ENCODE results near the gene AQP10. TPM values are rescaled to one million over a fixed set of nuclear protein-coding genes. Genes with fewer than 3 reads are reported as not detected.
A peak's percentile ranks its signal among the peaks of the same experiment; 100 is the strongest.

Gene AQP10
- total RNA-seq, 4 donors from 2014 or later, result 0.26 TPM; not detected in 3

DNA sequence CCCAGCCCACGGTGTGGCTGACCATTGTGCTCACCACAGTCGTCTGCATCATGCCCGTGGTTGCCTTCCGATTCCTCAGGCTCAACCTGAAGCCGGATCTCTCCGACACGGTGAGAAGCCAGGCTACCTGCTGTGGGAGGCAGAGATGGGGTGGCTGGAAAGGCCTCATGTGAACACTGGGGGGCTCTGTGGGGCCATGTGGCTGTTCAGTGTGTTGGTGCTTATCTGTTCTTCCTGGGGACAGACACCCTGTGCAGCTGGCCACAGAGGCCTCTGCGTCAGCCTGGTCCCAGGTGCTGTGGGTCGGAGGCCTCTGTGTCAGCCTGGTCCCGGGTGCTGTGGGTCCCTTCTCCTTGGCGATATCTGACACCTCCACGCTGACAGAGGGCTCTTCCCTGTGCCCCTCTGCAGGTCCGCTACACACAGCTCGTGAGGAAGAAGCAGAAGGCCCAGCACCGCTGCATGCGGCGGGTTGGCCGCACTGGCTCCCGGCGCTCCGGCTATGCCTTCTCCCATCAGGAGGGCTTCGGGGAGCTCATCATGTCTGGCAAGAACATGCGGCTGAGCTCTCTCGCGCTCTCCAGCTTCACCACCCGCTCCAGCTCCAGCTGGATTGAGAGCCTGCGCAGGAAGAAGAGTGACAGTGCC is 27.7 kb downstream of the AQP10 start:
- 90% methylated on average over 2 of the region's 27 CpGs for WGBS
- TF ChIP-seq, protein P1, sequence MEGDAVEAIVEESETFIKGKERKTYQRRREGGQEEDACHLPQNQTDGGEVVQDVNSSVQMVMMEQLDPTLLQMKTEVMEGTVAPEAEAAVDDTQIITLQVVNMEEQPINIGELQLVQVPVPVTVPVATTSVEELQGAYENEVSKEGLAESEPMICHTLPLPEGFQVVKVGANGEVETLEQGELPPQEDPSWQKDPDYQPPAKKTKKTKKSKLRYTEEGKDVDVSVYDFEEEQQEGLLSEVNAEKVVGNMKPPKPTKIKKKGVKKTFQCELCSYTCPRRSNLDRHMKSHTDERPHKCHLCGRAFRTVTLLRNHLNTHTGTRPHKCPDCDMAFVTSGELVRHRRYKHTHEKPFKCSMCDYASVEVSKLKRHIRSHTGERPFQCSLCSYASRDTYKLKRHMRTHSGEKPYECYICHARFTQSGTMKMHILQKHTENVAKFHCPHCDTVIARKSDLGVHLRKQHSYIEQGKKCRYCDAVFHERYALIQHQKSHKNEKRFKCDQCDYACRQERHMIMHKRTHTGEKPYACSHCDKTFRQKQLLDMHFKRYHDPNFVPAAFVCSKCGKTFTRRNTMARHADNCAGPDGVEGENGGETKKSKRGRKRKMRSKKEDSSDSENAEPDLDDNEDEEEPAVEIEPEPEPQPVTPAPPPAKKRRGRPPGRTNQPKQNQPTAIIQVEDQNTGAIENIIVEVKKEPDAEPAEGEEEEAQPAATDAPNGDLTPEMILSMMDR (IDR thresholded peaks at IDR 0.05), result no peak
- TF ChIP-seq POLR2A (IDR thresholded peaks at IDR 0.05), result no peak
- TF ChIP-seq EP300 (IDR thresholded peaks at IDR 0.05), result no peak
- TF ChIP-seq POLR2AphosphoS5 (IDR thresholded peaks at IDR 0.05), result no peak
- H3K36me3 ChIP-seq, result peaks cover 54% of the 10 kb centered on the region
- DNase-seq (ENCODE audit: low spot score in 2 of 2), result no peak
- H3K9me3 ChIP-seq, result no peaks in the 10 kb centered on the region
- H3K4me3 ChIP-seq, result no peak overlapping the region
- no peaks in the 10 kb centered on the region for H3K27me3 ChIP-seq
- peaks cover 17% of the 10 kb centered on the region for H3K4me1 ChIP-seq
- no peak overlapping the region for H3K27ac ChIP-seq

DNA sequence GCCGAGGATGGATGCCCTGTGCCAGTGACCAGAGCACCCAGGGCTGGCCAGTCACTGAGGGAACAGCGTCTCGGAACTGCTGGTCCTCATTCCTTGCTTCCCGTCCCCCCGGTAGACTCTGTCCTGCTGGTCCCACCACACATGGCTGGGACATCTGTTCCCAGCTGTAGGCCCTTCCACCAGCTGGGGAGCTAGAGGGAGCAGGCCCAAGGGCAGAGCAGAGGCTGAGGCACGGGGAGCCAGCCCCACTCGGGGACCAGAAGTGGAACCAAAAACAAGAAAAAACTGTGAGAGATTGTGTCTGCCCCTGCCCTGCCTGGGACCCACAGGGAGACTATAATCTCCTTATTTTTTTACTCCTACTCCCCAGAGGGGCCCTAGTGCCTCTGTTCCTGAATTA is 28.2 kb downstream of the AQP10 start:
- H3K4me3 ChIP-seq, result no peak overlapping the region
- H3K27me3 ChIP-seq, result no peaks in the 10 kb centered on the region
- TF ChIP-seq EP300 (IDR thresholded peaks at IDR 0.05), result no peak
- no peak for TF ChIP-seq POLR2AphosphoS5 (IDR thresholded peaks at IDR 0.05)
- no peaks in the 10 kb centered on the region for H3K9me3 ChIP-seq
- DNase-seq (ENCODE audit: low spot score in 2 of 2), result no peak
- peaks cover 48% of the 10 kb centered on the region for H3K36me3 ChIP-seq
- no peak overlapping the region for H3K27ac ChIP-seq
- H3K4me1 ChIP-seq, result peaks cover 22% of the 10 kb centered on the region
- WGBS, result 81% methylated on average over 5 of the region's 7 CpGs

DNA sequence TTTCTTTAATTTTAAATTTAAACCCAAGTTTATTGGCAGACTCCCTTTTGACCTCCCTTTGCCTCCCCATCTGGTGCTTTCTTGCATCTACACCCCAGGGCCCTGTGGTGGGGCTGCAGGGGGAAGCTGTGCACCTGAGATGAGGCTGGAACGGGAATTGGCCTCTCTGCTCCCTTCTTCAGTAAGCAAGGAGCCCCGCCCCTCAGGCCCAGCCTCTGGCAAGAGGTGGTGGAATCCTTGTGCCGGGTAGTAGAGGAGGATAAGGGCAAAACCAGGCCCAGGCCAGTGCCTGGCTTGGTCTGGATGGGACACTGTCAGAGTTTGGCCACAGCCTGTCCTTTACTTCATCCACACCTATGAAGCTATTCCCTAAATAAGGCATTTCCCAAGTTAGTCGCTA is 29.5 kb downstream of the AQP10 start:
- peaks cover 22% of the 10 kb centered on the region for H3K4me1 ChIP-seq
- H3K27ac ChIP-seq, result no peak overlapping the region
- no peak overlapping the region for H3K4me3 ChIP-seq
- no peaks in the 10 kb centered on the region for H3K9me3 ChIP-seq
- no peaks in the 10 kb centered on the region for H3K27me3 ChIP-seq
- 71% methylated on average over 2 of the region's 4 CpGs for WGBS
- DNase-seq (ENCODE audit: low spot score in 2 of 2), result no peak
- H3K36me3 ChIP-seq, result peaks cover 36% of the 10 kb centered on the region
- TF ChIP-seq POLR2AphosphoS5 (IDR thresholded peaks at IDR 0.05), result no peak
- no peak for TF ChIP-seq POLR2A (IDR thresholded peaks at IDR 0.05)
- TF ChIP-seq EP300 (IDR thresholded peaks at IDR 0.05), result no peak

DNA sequence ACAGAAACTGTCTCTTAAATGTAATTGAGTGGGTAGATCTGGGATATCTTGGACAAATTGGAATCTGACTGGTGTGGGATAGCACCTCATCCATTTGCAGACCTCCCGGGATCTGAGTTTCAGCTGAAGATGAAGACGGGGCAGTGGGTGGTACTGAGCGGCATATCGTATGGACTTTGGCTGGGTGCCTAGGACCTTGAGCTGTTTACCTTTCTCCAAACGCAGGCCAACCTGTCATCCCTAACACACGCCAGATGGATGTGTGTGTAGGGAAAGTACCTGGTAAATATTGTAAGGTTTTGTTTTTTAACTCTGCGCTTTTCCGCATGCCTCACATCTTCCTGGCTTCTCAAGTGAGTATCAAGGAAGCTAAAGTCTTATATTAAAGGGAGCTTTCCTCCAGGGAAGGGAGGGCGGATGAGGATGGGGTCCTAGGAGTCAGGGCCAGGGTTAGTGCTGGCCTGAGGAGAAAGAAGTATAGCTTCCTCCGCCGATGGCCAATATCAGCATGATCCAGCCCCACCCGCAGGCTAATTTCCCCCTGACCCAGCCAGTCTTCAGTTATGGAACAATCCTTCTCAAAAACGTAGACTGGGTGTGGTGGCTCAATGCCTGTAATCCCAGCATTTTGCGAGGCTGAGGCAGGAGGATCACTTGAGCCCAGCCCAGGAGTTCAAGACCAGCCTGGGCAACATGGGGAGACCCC is 30.6 kb downstream of the AQP10 start:
- H3K27me3 ChIP-seq, result no peaks in the 10 kb centered on the region
- 78% methylated on average over 14 of the region's 14 CpGs for WGBS
- H3K36me3 ChIP-seq, result peaks cover 24% of the 10 kb centered on the region
- no peaks in the 10 kb centered on the region for H3K9me3 ChIP-seq
- H3K27ac ChIP-seq, result no peak overlapping the region
- no peak overlapping the region for H3K4me3 ChIP-seq
- DNase-seq (ENCODE audit: low spot score in 2 of 2), result no peak
- H3K4me1 ChIP-seq, result peaks cover 34% of the 10 kb centered on the region
- TF ChIP-seq POLR2AphosphoS5 (IDR thresholded peaks at IDR 0.05) (no peak), POLR2A (IDR thresholded peaks at IDR 0.05) (no peak), EP300 (IDR thresholded peaks at IDR 0.05) (no peak)
- TF ChIP-seq, protein P1 (IDR thresholded peaks at IDR 0.05), result no peak

DNA sequence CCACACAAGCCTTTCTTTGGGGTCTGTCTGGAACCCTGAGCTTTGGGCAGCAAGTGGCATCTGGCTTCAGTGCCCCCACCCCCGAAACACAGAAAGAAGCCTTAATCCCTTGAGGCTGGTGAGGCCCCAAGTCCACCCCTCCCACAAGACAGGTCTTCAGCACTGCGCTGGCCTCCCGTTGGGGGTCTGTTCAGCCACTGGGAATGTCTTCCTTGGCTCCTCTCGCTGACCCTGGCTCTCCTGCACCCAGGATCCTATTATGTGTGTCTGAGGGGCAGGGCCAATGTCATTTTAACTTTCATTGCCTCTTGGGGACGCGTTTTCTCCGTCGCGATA is 31.3 kb downstream of the AQP10 start:
- H3K4me3 ChIP-seq, result peak overlapping the region; percentile 47
- no peaks in the 10 kb centered on the region for H3K9me3 ChIP-seq
- 20% methylated on average over 9 of the region's 9 CpGs for WGBS
- peaks cover 17% of the 10 kb centered on the region for H3K36me3 ChIP-seq
- H3K27me3 ChIP-seq, result no peaks in the 10 kb centered on the region
- no peak for TF ChIP-seq POLR2A (IDR thresholded peaks at IDR 0.05)
- no peak for TF ChIP-seq EP300 (IDR thresholded peaks at IDR 0.05)
- TF ChIP-seq, protein P1 (IDR thresholded peaks at IDR 0.05), result no peak
- no peak for TF ChIP-seq POLR2AphosphoS5 (IDR thresholded peaks at IDR 0.05)
- H3K27ac ChIP-seq, result no peak overlapping the region
- DNase-seq (ENCODE audit: low spot score in 2 of 2), result no peak
- H3K4me1 ChIP-seq, result peaks cover 38% of the 10 kb centered on the region

All from suprapubic skin (tissue), 4 donors.